ENCODE measurements around the gene LRRC59. TPM values are rescaled to one million over a fixed set of nuclear protein-coding genes. Genes with fewer than 3 reads are reported as not detected.

The LRRC59 gene
- total RNA-seq, 1 experiment from 2014 or later = 108 TPM

DNA sequence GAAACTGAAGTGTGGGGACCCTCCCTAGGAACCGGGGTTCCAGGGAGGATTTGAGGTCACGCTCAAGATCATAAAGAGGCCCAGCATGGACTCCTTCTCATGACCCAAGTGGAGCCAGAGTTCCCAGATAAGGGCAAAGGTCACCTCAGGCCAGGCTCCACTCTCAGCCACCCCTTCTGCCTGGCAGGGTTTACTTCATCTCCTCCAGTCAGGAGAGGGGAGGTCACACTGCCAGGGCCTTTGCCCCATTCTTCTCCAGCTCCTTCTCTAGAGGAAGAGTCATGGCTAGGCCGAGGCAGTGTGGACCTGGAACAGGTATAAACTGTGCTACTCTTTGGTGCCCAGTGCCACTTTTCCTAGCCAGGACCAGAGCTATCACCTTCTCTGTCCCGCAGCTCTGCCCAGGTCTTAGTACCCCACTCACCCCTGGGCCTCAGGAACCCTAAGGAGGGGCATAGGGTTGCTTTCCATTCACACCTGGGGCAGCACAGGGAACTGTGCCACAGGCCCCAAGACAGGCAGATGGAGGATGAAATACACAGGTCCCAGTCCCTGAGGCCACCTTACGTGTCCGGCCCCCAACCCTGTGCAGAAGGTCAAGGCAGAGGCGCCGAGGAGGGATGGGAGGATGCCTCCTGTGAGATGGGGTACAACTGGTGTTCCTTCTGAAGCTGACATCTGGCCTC, 27.8 kb upstream of the LRRC59 start (continued):
- TF ChIP-seq ZNF263 (CRISPR knock-in tag; IDR thresholded peaks at IDR 0.05; ENCODE audit: low read depth) (no peak), TP53 (CRISPR knock-in tag; IDR thresholded peaks at IDR 0.05) (no peak), RORB (CRISPR knock-in tag; IDR thresholded peaks at IDR 0.05) (no peak)

GRCh38 chr17:50424246-50424995, 27.1 kb upstream of the LRRC59 start:
- Mint-ChIP-seq H3K4me1 (peaks cover 17% of the 10 kb centered on the region), H3K36me3 (peaks cover under 1% of the 10 kb centered on the region), H3K9me3 (peaks cover 11% of the 10 kb centered on the region), H3K27ac (no peak overlapping the region), H3K4me3 (no peak overlapping the region), H3K27me3 (ENCODE audit: low read depth) (peaks cover 25% of the 10 kb centered on the region)
- ATAC-seq (no peak), DNase-seq (ENCODE audit: low spot score) (no peak)
- POLR2A ChIA-PET = no interaction called here
- TF ChIP-seq PRRX2 (CRISPR knock-in tag; IDR thresholded peaks at IDR 0.05) (no peak), OVOL2 (CRISPR knock-in tag; IDR thresholded peaks at IDR 0.05; ENCODE audit: borderline replicate concordance) (no peak), ZNF512 (CRISPR knock-in tag; IDR thresholded peaks at IDR 0.05; ENCODE audit: borderline replicate concordance) (no peak), ZNF317 (CRISPR knock-in tag; IDR thresholded peaks at IDR 0.05; ENCODE audit: borderline replicate concordance, low read depth) (no peak)
- TF ChIP-seq, protein P1, sequence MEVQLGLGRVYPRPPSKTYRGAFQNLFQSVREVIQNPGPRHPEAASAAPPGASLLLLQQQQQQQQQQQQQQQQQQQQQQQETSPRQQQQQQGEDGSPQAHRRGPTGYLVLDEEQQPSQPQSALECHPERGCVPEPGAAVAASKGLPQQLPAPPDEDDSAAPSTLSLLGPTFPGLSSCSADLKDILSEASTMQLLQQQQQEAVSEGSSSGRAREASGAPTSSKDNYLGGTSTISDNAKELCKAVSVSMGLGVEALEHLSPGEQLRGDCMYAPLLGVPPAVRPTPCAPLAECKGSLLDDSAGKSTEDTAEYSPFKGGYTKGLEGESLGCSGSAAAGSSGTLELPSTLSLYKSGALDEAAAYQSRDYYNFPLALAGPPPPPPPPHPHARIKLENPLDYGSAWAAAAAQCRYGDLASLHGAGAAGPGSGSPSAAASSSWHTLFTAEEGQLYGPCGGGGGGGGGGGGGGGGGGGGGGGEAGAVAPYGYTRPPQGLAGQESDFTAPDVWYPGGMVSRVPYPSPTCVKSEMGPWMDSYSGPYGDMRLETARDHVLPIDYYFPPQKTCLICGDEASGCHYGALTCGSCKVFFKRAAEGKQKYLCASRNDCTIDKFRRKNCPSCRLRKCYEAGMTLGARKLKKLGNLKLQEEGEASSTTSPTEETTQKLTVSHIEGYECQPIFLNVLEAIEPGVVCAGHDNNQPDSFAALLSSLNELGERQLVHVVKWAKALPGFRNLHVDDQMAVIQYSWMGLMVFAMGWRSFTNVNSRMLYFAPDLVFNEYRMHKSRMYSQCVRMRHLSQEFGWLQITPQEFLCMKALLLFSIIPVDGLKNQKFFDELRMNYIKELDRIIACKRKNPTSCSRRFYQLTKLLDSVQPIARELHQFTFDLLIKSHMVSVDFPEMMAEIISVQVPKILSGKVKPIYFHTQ (CRISPR knock-in tag; IDR thresholded peaks at IDR 0.05) = no peak
- CTCF ChIA-PET = interaction anchor here (3.6 kb wide), 1 partner anchor 28 kb away, joined by 49 read pairs; the partner anchor contains the start of gene LRRC59

- Mint-ChIP-seq H3K36me3 (peaks cover 6% of the 10 kb centered on the region), H3K27me3 (ENCODE audit: low read depth) (peaks cover 31% of the 10 kb centered on the region), H3K4me3 (no peak overlapping the region), H3K9me3 (peaks cover 18% of the 10 kb centered on the region), H3K27ac (no peak overlapping the region), H3K4me1 (peaks cover 17% of the 10 kb centered on the region)
- ATAC-seq (no peak), DNase-seq (ENCODE audit: low spot score) (no peak)
- ChIA-PET CTCF (no interaction called here), POLR2A (no interaction called here)
- TF ChIP-seq, protein P2, sequence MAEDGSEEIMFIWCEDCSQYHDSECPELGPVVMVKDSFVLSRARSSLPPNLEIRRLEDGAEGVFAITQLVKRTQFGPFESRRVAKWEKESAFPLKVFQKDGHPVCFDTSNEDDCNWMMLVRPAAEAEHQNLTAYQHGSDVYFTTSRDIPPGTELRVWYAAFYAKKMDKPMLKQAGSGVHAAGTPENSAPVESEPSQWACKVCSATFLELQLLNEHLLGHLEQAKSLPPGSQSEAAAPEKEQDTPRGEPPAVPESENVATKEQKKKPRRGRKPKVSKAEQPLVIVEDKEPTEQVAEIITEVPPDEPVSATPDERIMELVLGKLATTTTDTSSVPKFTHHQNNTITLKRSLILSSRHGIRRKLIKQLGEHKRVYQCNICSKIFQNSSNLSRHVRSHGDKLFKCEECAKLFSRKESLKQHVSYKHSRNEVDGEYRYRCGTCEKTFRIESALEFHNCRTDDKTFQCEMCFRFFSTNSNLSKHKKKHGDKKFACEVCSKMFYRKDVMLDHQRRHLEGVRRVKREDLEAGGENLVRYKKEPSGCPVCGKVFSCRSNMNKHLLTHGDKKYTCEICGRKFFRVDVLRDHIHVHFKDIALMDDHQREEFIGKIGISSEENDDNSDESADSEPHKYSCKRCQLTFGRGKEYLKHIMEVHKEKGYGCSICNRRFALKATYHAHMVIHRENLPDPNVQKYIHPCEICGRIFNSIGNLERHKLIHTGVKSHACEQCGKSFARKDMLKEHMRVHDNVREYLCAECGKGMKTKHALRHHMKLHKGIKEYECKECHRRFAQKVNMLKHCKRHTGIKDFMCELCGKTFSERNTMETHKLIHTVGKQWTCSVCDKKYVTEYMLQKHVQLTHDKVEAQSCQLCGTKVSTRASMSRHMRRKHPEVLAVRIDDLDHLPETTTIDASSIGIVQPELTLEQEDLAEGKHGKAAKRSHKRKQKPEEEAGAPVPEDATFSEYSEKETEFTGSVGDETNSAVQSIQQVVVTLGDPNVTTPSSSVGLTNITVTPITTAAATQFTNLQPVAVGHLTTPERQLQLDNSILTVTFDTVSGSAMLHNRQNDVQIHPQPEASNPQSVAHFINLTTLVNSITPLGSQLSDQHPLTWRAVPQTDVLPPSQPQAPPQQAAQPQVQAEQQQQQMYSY (CRISPR knock-in tag; IDR thresholded peaks at IDR 0.05) = no peak
- TF ChIP-seq MXD4 (CRISPR knock-in tag; IDR thresholded peaks at IDR 0.05; ENCODE audit: borderline replicate concordance) (no peak), ZBTB21 (CRISPR knock-in tag; IDR thresholded peaks at IDR 0.05; ENCODE audit: borderline replicate concordance) (no peak), NR2C2 (CRISPR knock-in tag; IDR thresholded peaks at IDR 0.05) (no peak), TP53 (CRISPR knock-in tag; IDR thresholded peaks at IDR 0.05) (no peak), E2F1 (CRISPR knock-in tag; IDR thresholded peaks at IDR 0.05) (no peak), GABPB1 (CRISPR knock-in tag; IDR thresholded peaks at IDR 0.05) (peak; percentile 70), RELA (CRISPR knock-in tag; IDR thresholded peaks at IDR 0.05; ENCODE audit: borderline replicate concordance) (no peak)
Measured at GRCh38 chr17:50423553-50424159, 26.3 kb upstream of the LRRC59 start.
